ENCODE measurements around the gene IFITM10.

IFITM10 gene

GRCh38 chr11:1765871-1766718 is 15.7 kb upstream of the IFITM10 start:
- no peak overlapping the region for H3K4me3 Mint-ChIP-seq
- H3K9me3 Mint-ChIP-seq = no peaks in the 10 kb centered on the region
- H3K27ac Mint-ChIP-seq = no peak overlapping the region
- no peak for DNase-seq
- TF ChIP-seq, protein P1, sequence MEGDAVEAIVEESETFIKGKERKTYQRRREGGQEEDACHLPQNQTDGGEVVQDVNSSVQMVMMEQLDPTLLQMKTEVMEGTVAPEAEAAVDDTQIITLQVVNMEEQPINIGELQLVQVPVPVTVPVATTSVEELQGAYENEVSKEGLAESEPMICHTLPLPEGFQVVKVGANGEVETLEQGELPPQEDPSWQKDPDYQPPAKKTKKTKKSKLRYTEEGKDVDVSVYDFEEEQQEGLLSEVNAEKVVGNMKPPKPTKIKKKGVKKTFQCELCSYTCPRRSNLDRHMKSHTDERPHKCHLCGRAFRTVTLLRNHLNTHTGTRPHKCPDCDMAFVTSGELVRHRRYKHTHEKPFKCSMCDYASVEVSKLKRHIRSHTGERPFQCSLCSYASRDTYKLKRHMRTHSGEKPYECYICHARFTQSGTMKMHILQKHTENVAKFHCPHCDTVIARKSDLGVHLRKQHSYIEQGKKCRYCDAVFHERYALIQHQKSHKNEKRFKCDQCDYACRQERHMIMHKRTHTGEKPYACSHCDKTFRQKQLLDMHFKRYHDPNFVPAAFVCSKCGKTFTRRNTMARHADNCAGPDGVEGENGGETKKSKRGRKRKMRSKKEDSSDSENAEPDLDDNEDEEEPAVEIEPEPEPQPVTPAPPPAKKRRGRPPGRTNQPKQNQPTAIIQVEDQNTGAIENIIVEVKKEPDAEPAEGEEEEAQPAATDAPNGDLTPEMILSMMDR (IDR thresholded peaks at IDR 0.05) = no peak
- no peaks in the 10 kb centered on the region for H3K36me3 Mint-ChIP-seq (ENCODE audit: low read depth)
- H3K4me1 Mint-ChIP-seq = peaks cover 20% of the 10 kb centered on the region
- peaks cover 2% of the 10 kb centered on the region for H3K27me3 Mint-ChIP-seq (ENCODE audit: low read depth, poor library complexity)

DNA sequence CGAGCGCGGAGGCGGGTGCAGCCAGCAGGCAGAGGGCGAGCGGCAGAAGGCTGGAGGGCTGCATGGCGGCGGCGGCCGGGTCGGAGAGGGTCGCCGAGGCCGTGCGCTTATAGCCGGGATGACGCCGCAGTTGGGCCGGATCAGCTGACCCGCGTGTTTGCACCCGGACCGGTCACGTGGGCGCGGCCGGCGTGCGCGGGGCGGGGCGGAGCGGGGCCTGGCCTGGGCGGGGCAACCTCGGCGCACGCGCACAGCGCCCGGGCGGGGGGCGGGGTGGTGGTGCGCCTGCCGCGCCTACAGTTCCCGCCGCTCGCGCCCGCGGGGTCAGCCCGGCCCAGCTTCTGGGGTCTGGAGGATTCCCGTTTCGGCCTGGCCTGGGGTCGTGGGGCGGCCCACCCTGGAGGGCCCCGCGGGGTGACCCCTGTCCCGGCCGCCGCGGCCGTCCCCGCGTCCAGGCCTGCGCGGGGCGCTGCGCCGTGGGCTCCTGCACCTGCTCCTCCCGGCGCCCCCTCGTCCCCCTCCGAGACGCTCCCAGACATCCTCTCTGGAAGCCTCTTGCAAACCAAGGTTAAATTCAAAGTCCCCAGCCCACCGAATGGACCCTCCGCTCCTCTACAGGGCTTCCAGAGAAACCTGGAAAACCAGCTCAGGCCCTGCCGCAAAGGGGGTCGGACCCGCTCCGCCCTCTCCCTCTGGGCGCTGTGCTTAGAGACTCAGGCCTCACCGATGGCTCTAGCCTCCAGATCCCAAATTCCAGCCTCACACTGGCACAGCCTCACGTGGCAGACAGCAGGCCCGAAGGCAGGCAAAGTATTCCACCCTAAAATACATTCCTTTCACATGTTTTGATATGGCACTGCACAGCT is 13.6 kb upstream of the IFITM10 start, which contains the start of gene CTSD:
Gene CTSD, minus strand, starts transcription at position 132 of the 866 bp plus-strand sequence. Its CDS starts 68 bp downstream, at position 64.
- Mint-ChIP-seq H3K36me3 (ENCODE audit: low read depth) (no peaks in the 10 kb centered on the region), H3K27ac (no peak within 1 kb of the TSS), H3K4me1 (peaks cover 16% of the 10 kb centered on the region), H3K27me3 (ENCODE audit: low read depth, poor library complexity) (no peaks in the 10 kb centered on the region), H3K9me3 (no peaks in the 10 kb centered on the region), H3K4me3 (peak within 1 kb of the TSS; percentile 93)
- TF ChIP-seq, protein P1 (IDR thresholded peaks at IDR 0.05) = no peak
- peak; percentile 89 for DNase-seq

- Mint-ChIP-seq H3K36me3 (ENCODE audit: low read depth) (no peaks in the 10 kb centered on the region), H3K27me3 (ENCODE audit: low read depth, poor library complexity) (no peaks in the 10 kb centered on the region), H3K4me3 (peak overlapping the region; percentile 73), H3K27ac (no peak overlapping the region), H3K9me3 (no peaks in the 10 kb centered on the region), H3K4me1 (peaks cover 11% of the 10 kb centered on the region)
- DNase-seq = no peak
- TF ChIP-seq, protein P1 (IDR thresholded peaks at IDR 0.05) = no peak
These were observed 13.0 kb upstream of the IFITM10 start for GRCh38 chr11:1763336-1763795.

GRCh38 chr11:1762537-1763302 is 12.3 kb upstream of the IFITM10 start:
- peaks cover 13% of the 10 kb centered on the region for H3K4me1 Mint-ChIP-seq
- TF ChIP-seq, protein P1 (IDR thresholded peaks at IDR 0.05) = no peak
- no peaks in the 10 kb centered on the region for H3K36me3 Mint-ChIP-seq (ENCODE audit: low read depth)
- DNase-seq = no peak
- peak overlapping the region; percentile 73 for H3K4me3 Mint-ChIP-seq
- H3K27me3 Mint-ChIP-seq (ENCODE audit: low read depth, poor library complexity) = no peaks in the 10 kb centered on the region
- H3K27ac Mint-ChIP-seq = no peak overlapping the region
- H3K9me3 Mint-ChIP-seq = no peaks in the 10 kb centered on the region

DNA sequence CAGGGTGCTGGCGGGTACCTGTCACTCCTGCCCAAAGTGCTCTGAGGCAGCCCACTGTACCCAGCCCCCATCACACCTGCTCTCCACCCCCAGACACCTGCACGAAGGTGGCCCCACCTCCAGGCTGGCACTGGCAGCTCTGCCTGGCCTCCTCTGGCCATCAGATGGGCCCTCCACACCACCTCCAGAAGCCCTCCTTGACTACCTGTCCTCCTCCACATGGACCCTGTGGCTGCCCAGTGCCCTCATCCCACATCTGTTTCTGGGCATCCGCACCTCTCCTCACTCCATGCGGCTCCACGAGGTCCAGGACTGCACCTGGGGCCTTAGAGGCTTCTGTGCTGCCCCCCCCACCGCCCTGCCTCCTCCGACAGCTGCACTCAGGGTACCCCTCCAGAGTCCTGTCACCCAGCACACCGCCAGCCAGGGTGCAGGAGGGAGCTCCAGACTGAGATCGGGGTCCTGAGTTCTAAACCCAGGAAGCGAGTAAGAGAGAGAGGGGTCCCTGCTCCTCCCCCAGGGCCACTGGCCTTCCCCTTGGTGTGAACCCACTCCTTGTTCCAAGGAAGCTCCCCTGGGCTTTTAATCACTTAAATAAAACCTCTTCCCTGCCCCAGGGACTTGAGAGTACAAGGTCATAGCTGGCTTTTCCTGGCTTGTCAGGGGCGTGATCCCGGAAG is 11.6 kb upstream of the IFITM10 start:
- H3K4me3 Mint-ChIP-seq = peak overlapping the region; percentile 72
- no peak for DNase-seq
- TF ChIP-seq, protein P1 (IDR thresholded peaks at IDR 0.05) = no peak
- peak overlapping the region; percentile 54 for H3K27ac Mint-ChIP-seq
- no peaks in the 10 kb centered on the region for H3K36me3 Mint-ChIP-seq (ENCODE audit: low read depth)
- H3K9me3 Mint-ChIP-seq = no peaks in the 10 kb centered on the region
- H3K4me1 Mint-ChIP-seq = peaks cover 20% of the 10 kb centered on the region
- no peaks in the 10 kb centered on the region for H3K27me3 Mint-ChIP-seq (ENCODE audit: low read depth, poor library complexity)

Data from nephron progenitor cell (in vitro differentiated cells).